PC-3 (cell line): Measurements from ENCODE around the gene MGMT.

Source experiments
- CTCF ChIP-seq: fragments of 300-600 bp; sonication (generic); conservative IDR thresholded peaks from 2 replicates; pipeline ENCODE4 v1.5.1; 2017; ENCODE audit warnings: antibody characterized with exemption, low read depth, mild to moderate bottlenecking, low read length
- EZH2phosphoT487 ChIP-seq: fragments of 300-600 bp; sonication (generic); IDR thresholded peaks from 2 replicates; pipeline ENCODE4 v1.6.1; 2018; ENCODE audit warnings: mild to moderate bottlenecking, antibody characterized with exemption, low read length, borderline replicate concordance

- TF ChIP-seq EZH2phosphoT487 (no peak), CTCF (no peak)
These were observed 157.5 kb downstream of the MGMT start for GRCh38 chr10:129624526-129624925.
